Stimulated activated effector memory CD8-positive, alpha-beta T cell treated with anti-CD3 and anti-CD28 coated beads, Interleukin-12 subunit alpha, Interleukin-12 subunit beta, amount 100 ng/mL, for 72 hours (primary cell): ENCODE results near the gene ZNF724.
"Not testable (repeated sequence)": the region's sequence is repeated elsewhere in the genome, so short reads cannot be mapped to it uniquely, and the experiment has no call there.

Experiments used
- ATAC-seq: fragments of 150-1000 bp; cut with Tn5 transposase; 2 replicates; pipeline ENCODE4 v1.10.0; 2021
- DNase-seq, 2 donors: peaks; one replicate each; pipeline ENCODE4 v3.0.0; 2021 to 2022; ENCODE audit warnings: low spot score in 2 of 2
- H3K27ac Mint-ChIP-seq: one replicate; pipeline ENCODE4 v1.8.0; 2022; ENCODE audit warnings: mild to moderate bottlenecking, mixed read lengths
- H3K36me3 Mint-ChIP-seq: one replicate; pipeline ENCODE4 v1.8.0; 2022; ENCODE audit warnings: mild to moderate bottlenecking, mixed read lengths
- H3K4me1 Mint-ChIP-seq: one replicate; pipeline ENCODE4 v1.8.0; 2022; ENCODE audit warnings: mixed read lengths
- H3K4me3 Mint-ChIP-seq: one replicate; pipeline ENCODE4 v1.8.0; 2022; ENCODE audit warnings: mild to moderate bottlenecking, mixed read lengths
- H3K9me3 Mint-ChIP-seq: one replicate; pipeline ENCODE4 v1.8.0; 2022; ENCODE audit warnings: mixed read lengths

The ZNF724 gene

GRCh38 chr19:23261496-23262020, 11.4 kb upstream of the ZNF724 start:
- Mint-ChIP-seq H3K4me3 (no peak overlapping the region), H3K4me1 (peaks cover 8% of the 10 kb centered on the region), H3K27ac (no peak overlapping the region), H3K36me3 (peaks cover 42% of the 10 kb centered on the region), H3K9me3 (no peaks in the 10 kb centered on the region)
- ATAC-seq (no peak), DNase-seq (no peak)

- ATAC-seq, result no peak
- no peak for DNase-seq
- Mint-ChIP-seq H3K36me3 (peaks cover 36% of the 10 kb centered on the region), H3K27ac (no peak overlapping the region), H3K4me1 (peaks cover 8% of the 10 kb centered on the region), H3K4me3 (no peak overlapping the region), H3K9me3 (no peaks in the 10 kb centered on the region)
Observed at GRCh38 chr19:23260956-23261355, 10.8 kb upstream of the ZNF724 start.

- no peak overlapping the region for H3K4me3 Mint-ChIP-seq
- no peak overlapping the region for H3K27ac Mint-ChIP-seq
- no peaks in the 10 kb centered on the region for H3K9me3 Mint-ChIP-seq
- peaks cover 32% of the 10 kb centered on the region for H3K36me3 Mint-ChIP-seq
- peaks cover 8% of the 10 kb centered on the region for H3K4me1 Mint-ChIP-seq
- no peak for DNase-seq
- ATAC-seq, result no peak
Observed at GRCh38 chr19:23259961-23260360, 9.8 kb upstream of the ZNF724 start.

- Mint-ChIP-seq H3K4me1 (no peaks in the 10 kb centered on the region), H3K36me3 (peaks cover 19% of the 10 kb centered on the region), H3K27ac (no peak overlapping the region), H3K9me3 (no peaks in the 10 kb centered on the region), H3K4me3 (no peak overlapping the region)
- no peak for DNase-seq
- ATAC-seq, result no peak
Observed at GRCh38 chr19:23255700-23256099, 5.5 kb upstream of the ZNF724 start.

- Mint-ChIP-seq H3K27ac (no peak overlapping the region), H3K4me3 (no peak overlapping the region), H3K36me3 (peaks cover 17% of the 10 kb centered on the region), H3K4me1 (no peaks in the 10 kb centered on the region), H3K9me3 (no peaks in the 10 kb centered on the region)
- DNase-seq (no peak), ATAC-seq (no peak)
Observed at GRCh38 chr19:23254141-23254910, 4.1 kb upstream of the ZNF724 start.

- H3K4me1 Mint-ChIP-seq, DNase-seq, H3K27ac Mint-ChIP-seq, H3K4me3 Mint-ChIP-seq, ATAC-seq, H3K9me3 Mint-ChIP-seq: not testable (repeated sequence)
- peaks cover 28% of the 10 kb centered on the region for H3K36me3 Mint-ChIP-seq
Observed at GRCh38 chr19:23253256-23253655, 3.1 kb upstream of the ZNF724 start.

GRCh38 chr19:23241419-23241818, 8.8 kb downstream of the ZNF724 start:
- no peak overlapping the region for H3K27ac Mint-ChIP-seq
- H3K4me3 Mint-ChIP-seq, result no peak overlapping the region

GRCh38 chr19:23222998-23223652, 27.1 kb downstream of the ZNF724 start:
- no peak overlapping the region for H3K4me3 Mint-ChIP-seq
- H3K9me3 Mint-ChIP-seq, result peaks cover 24% of the 10 kb centered on the region
- H3K4me1 Mint-ChIP-seq, result no peaks in the 10 kb centered on the region
- no peak overlapping the region for H3K27ac Mint-ChIP-seq
- peaks cover 64% of the 10 kb centered on the region for H3K36me3 Mint-ChIP-seq
- ATAC-seq (no peak), DNase-seq (no peak)

More at GRCh38 chr19:23241419-23241818, 8.8 kb downstream of the ZNF724 start:
- DNase-seq, result no peak
- peaks cover 17% of the 10 kb centered on the region for H3K9me3 Mint-ChIP-seq
- H3K4me1 Mint-ChIP-seq, result no peaks in the 10 kb centered on the region
- peaks cover 86% of the 10 kb centered on the region for H3K36me3 Mint-ChIP-seq
- ATAC-seq, result no peak

- Mint-ChIP-seq H3K4me1 (no peaks in the 10 kb centered on the region), H3K4me3 (no peak overlapping the region), H3K9me3 (no peaks in the 10 kb centered on the region), H3K27ac (no peak overlapping the region), H3K36me3 (no peaks in the 10 kb centered on the region)
- DNase-seq (no peak), ATAC-seq (no peak)
Observed at GRCh38 chr19:23203841-23204344, 46.3 kb downstream of the ZNF724 start.

- Mint-ChIP-seq H3K27ac (no peak overlapping the region), H3K9me3 (peaks cover 2% of the 10 kb centered on the region), H3K4me3 (no peak overlapping the region), H3K36me3 (no peaks in the 10 kb centered on the region), H3K4me1 (no peaks in the 10 kb centered on the region)
- ATAC-seq, result no peak
- no peak for DNase-seq
Observed at GRCh38 chr19:23190341-23190740, 59.9 kb downstream of the ZNF724 start.

- Mint-ChIP-seq H3K36me3 (no peaks in the 10 kb centered on the region), H3K4me3 (no peak overlapping the region), H3K9me3 (peaks cover 2% of the 10 kb centered on the region), H3K27ac (no peak overlapping the region), H3K4me1 (no peaks in the 10 kb centered on the region)
- DNase-seq (no peak), ATAC-seq (no peak)
Observed at GRCh38 chr19:23183251-23183650, 66.9 kb downstream of the ZNF724 start.
